ENCODE measurements around the gene PVALB.

PVALB gene

DNA sequence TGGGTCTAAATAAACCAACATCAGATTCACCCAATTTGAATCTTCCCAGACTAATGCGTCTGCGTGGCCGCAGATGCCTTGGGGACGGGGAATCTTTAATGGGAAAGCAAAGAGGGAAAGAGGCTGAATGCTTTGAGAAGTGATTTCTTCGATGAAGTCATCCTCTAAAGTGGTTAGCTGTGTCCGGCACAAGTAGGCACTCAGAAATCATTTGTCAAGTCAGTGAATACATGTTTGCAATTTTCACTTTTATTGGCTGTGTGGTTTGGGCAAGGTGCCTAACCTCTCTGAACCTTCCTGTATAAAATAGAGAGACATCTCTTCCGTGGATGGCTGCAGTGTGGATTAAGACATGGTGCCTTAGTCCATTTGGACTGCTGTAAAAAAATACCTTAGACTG is 21.2 kb downstream of the PVALB start:
- H3K4me3 ChIP-seq (ENCODE audit: low read depth, low read length): no peak overlapping the region
- TF ChIP-seq, protein P1, sequence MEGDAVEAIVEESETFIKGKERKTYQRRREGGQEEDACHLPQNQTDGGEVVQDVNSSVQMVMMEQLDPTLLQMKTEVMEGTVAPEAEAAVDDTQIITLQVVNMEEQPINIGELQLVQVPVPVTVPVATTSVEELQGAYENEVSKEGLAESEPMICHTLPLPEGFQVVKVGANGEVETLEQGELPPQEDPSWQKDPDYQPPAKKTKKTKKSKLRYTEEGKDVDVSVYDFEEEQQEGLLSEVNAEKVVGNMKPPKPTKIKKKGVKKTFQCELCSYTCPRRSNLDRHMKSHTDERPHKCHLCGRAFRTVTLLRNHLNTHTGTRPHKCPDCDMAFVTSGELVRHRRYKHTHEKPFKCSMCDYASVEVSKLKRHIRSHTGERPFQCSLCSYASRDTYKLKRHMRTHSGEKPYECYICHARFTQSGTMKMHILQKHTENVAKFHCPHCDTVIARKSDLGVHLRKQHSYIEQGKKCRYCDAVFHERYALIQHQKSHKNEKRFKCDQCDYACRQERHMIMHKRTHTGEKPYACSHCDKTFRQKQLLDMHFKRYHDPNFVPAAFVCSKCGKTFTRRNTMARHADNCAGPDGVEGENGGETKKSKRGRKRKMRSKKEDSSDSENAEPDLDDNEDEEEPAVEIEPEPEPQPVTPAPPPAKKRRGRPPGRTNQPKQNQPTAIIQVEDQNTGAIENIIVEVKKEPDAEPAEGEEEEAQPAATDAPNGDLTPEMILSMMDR (IDR thresholded peaks at IDR 0.05; ENCODE audit: insufficient read depth, low read depth, low read length, missing control alignments): no peak
- no peak for DNase-seq (ENCODE audit: low read depth)

DNA sequence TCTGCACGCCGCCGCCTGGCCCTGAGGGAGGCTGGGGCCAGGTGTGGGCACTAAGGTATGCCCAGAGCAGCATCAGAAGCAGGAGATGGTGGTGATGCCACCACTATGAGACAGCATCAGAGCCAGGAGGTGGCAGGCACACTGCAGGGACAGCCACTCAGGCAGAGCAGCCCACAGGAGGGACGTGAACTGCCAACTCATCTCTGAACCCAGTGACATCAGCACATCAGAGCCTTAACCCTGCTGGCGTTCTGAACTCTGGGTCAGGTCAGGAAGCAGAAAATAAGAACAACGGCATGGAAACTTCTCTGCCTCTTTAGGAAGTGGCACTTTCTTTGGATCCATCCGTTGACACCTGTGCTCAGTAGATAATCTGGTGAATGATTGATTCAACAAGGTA is 26.2 kb downstream of the PVALB start:
- TF ChIP-seq, protein P1 (IDR thresholded peaks at IDR 0.05; ENCODE audit: insufficient read depth, low read depth, low read length, missing control alignments): no peak
- DNase-seq (ENCODE audit: low read depth): peak; percentile 55
- no peak overlapping the region for H3K4me3 ChIP-seq (ENCODE audit: low read depth, low read length)

DNA sequence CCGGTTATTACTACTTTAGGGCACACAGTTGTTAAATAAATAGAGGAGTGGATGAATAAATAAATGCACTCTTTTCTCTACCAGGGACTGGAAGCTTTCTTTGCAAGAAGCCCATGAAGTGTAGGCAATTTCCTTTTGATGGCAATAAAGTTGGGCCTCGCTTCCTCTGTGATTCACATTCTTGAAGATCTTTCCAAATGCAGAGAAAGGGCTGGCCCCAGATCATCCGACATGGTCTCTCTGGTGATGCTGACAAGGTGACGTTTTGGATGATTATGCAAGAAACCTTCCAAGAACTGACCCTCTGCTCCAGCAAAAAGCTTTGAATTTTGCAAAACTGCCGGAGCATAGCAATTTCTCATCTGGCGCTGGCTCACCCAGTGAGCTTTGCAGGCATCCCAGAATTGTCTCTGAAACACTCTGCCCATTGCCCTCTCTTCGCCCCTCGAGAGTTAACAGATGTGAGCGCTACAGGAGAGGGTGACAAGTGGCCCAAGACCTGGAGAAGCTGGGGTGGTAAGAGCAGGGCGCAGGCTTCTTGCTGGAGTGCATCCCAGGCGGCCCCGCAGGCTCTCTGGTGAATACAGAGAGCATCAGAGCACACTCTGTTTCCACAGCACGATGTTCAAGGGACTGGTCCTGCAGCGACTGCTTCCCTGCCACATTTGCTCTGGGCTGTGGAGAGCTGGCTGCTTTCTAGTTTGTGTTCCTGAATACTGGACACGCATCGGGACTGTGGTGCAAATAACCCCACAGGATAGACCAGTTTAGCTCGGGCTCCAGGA is 29.4 kb downstream of the PVALB start:
- H3K4me3 ChIP-seq (ENCODE audit: low read depth, low read length): no peak overlapping the region
- TF ChIP-seq, protein P1 (IDR thresholded peaks at IDR 0.05; ENCODE audit: insufficient read depth, low read depth, low read length, missing control alignments): no peak
- DNase-seq (ENCODE audit: low read depth): no peak

DNA sequence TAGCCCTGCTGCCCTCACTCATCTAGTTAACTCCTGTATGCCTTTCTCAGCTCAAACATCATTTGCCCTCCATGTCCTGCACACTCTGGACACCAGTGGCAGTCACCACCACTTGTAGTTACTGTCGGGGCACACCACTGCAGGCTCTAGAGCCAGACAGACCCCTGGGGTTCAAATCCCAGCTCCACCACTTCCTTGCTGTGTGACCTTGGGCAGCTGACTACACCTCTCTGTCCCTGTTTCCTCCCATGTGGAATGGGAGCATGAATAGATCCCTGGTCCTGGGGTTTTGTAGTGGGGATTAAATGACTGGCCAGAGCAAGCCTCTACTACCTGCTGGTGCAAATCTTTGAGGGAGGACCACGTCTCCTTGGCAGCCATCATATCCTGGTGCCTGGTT is 33.1 kb downstream of the PVALB start:
- TF ChIP-seq, protein P1 (IDR thresholded peaks at IDR 0.05; ENCODE audit: insufficient read depth, low read depth, low read length, missing control alignments): no peak
- no peak for DNase-seq (ENCODE audit: low read depth)
- H3K4me3 ChIP-seq (ENCODE audit: low read depth, low read length): no peak overlapping the region

DNA sequence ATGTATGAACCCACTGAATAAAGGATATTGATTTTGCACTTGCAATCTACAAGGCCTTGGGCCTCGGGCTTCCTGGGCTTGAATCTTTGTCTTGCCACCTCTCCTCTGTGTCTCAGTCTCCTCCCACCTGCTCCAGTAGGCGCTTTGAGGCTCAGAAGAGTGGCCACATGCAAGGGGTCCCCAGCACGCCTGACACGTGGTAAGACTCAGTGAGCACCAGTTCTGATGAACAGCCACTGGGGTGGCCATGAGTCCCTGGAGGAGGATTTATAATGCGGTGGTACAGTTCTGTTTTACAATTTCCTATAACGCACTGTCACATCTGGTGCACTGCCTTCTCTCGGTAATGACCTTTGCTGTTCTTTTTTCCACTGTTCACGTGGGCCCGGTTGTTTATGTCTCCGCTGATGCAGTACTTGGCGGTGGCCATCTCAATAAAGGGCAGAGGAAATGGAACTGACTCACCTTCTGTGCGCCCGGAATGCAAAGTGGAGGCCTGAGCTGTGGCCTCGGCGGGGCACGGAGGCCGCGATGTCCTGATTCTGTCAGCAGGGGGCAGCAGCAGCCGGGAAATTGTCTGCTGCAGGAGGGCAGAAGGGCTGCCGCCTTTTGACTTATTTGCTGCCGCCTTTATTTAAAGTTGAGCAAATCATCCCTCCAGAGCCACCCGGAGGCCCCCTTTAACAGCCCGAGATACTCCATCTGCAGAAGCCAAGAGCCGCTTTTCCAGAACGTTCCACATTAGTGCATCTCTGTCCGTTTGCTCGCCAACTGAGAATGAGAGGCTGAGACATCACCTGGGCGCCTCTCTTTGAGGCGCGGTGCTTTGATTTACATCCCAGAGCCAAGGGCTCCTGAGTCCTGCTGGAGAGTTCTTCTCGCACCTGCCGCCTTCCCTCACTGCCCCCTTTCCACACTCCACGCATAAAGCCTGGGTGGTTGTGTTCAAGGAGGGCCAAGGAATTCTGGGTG is 34.9 kb downstream of the PVALB start:
- TF ChIP-seq, protein P1 (IDR thresholded peaks at IDR 0.05; ENCODE audit: insufficient read depth, low read depth, low read length, missing control alignments): peak; percentile 88
- H3K4me3 ChIP-seq (ENCODE audit: low read depth, low read length): no peak overlapping the region
- peak; percentile 83 for DNase-seq (ENCODE audit: low read depth)

DNA sequence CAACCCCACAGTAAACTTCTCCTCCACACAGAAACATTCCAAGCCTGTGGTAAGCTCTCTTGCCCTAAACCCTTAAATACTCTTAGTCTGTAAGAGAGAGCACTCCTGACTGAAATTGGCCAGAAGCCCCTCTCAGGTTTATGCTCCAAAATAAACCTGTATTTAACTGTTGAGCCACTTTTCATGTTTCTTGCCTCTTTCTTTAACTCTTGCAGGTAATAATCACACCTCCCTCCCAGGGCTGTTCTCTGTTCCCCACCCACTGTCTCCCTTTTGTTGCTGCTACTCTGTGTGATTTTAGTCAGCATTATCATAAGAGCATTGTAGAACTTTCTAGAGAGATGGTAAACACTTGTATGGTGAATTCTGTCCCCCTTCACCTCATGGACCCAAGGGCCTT is 38.8 kb downstream of the PVALB start:
- DNase-seq (ENCODE audit: low read depth): no peak
- H3K4me3 ChIP-seq (ENCODE audit: low read depth, low read length): no peak overlapping the region
- TF ChIP-seq, protein P1 (IDR thresholded peaks at IDR 0.05; ENCODE audit: insufficient read depth, low read depth, low read length, missing control alignments): no peak
